ENCODE results near the gene UBE2E2.

DNA sequence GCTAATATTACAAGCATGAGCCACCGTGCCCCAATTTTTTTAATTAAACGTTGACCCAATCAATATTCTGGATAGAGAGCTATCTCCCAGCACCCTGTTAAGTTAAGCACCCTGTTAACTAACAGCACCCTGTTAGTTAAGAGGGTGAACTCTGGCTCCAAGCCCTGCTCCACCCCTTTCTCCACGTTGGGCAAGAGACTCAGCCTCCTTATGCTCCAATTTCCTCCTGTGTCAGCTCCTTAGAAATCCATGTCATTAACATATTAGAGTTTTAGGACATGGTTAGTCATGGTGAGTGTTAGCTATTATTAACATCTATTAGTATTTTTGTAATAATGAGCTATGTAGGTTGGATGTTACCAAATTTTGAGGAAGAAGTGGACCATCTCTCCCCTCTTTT lies 385.4 kb downstream of the UBE2E2 start:
- TF ChIP-seq EZH2 (IDR thresholded peaks at IDR 0.05; ENCODE audit: insufficient read depth, poor library complexity, severe bottlenecking) (no peak), EZH2phosphoT487 (IDR thresholded peaks at IDR 0.05; ENCODE audit: insufficient read depth, low read depth) (no peak)
